ENCODE results near the gene HES5. TPM values are rescaled to one million over a fixed set of nuclear protein-coding genes. Genes with fewer than 3 reads are reported as not detected.

HES5 gene
- total RNA-seq, 1 donor from 2014 or later: 1.5 TPM

- DNase-seq (no peak), ATAC-seq (no peak)
- no peak for TF ChIP-seq CTCF (IDR thresholded peaks at IDR 0.05)
- Histone ChIP-seq H3K4me1 (peaks cover 11% of the 10 kb centered on the region), H3K4me3 (no peak overlapping the region), H3K36me3 (peaks cover 70% of the 10 kb centered on the region), H3K27ac (no peak overlapping the region), H3K27me3 (no peaks in the 10 kb centered on the region), H3K9me3 (no peaks in the 10 kb centered on the region)
- intact Hi-C loops (cut with DNase I): no loop called here
Measured at GRCh38 chr1:2519029-2519685, 10.9 kb downstream of the HES5 start.

- peaks cover 4% of the 10 kb centered on the region for H3K4me1 ChIP-seq
- intact Hi-C loops (cut with DNase I): no loop called here
- TF ChIP-seq CTCF (IDR thresholded peaks at IDR 0.05): no peak
- no peaks in the 10 kb centered on the region for H3K9me3 ChIP-seq
- H3K36me3 ChIP-seq: peaks cover 76% of the 10 kb centered on the region
- ATAC-seq (no peak), DNase-seq (no peak)
- H3K4me3 ChIP-seq: no peak overlapping the region
- no peaks in the 10 kb centered on the region for H3K27me3 ChIP-seq
- H3K27ac ChIP-seq: no peak overlapping the region
Measured at GRCh38 chr1:2518528-2518927, 11.5 kb downstream of the HES5 start.

GRCh38 chr1:2517966-2518365, 12.1 kb downstream of the HES5 start:
- no peak for TF ChIP-seq CTCF (IDR thresholded peaks at IDR 0.05)
- no peak for DNase-seq

GRCh38 chr1:2516946-2517345, 13.1 kb downstream of the HES5 start:
- ATAC-seq (no peak), DNase-seq (no peak)
- Histone ChIP-seq H3K4me3 (no peak overlapping the region), H3K27ac (no peak overlapping the region), H3K9me3 (no peaks in the 10 kb centered on the region), H3K36me3 (peaks cover 92% of the 10 kb centered on the region), H3K4me1 (no peaks in the 10 kb centered on the region), H3K27me3 (no peaks in the 10 kb centered on the region)
- no peak for TF ChIP-seq CTCF (IDR thresholded peaks at IDR 0.05)
- intact Hi-C loops (cut with DNase I): no loop called here

More at GRCh38 chr1:2517966-2518365, 12.1 kb downstream of the HES5 start:
- H3K27me3 ChIP-seq: no peaks in the 10 kb centered on the region
- no peaks in the 10 kb centered on the region for H3K4me1 ChIP-seq
- no peaks in the 10 kb centered on the region for H3K9me3 ChIP-seq
- no peak overlapping the region for H3K27ac ChIP-seq
- no peak for ATAC-seq
- intact Hi-C loops (cut with DNase I): no loop called here
- H3K36me3 ChIP-seq: peaks cover 82% of the 10 kb centered on the region
- no peak overlapping the region for H3K4me3 ChIP-seq

GRCh38 chr1:2516124-2516523, 13.9 kb downstream of the HES5 start:
- H3K9me3 ChIP-seq: no peaks in the 10 kb centered on the region
- no peaks in the 10 kb centered on the region for H3K27me3 ChIP-seq
- DNase-seq: no peak
- no peak overlapping the region for H3K4me3 ChIP-seq
- ATAC-seq: no peak
- no peak overlapping the region for H3K27ac ChIP-seq
- intact Hi-C loops (cut with DNase I): no loop called here
- no peaks in the 10 kb centered on the region for H3K4me1 ChIP-seq
- peaks cover 95% of the 10 kb centered on the region for H3K36me3 ChIP-seq
- no peak for TF ChIP-seq CTCF (IDR thresholded peaks at IDR 0.05)

GRCh38 chr1:2515763-2516080, 14.3 kb downstream of the HES5 start:
- Histone ChIP-seq H3K4me3 (no peak overlapping the region), H3K27me3 (no peaks in the 10 kb centered on the region), H3K36me3 (peaks cover 95% of the 10 kb centered on the region), H3K27ac (no peak overlapping the region), H3K4me1 (no peaks in the 10 kb centered on the region), H3K9me3 (no peaks in the 10 kb centered on the region)
- intact Hi-C loops (cut with DNase I): no loop called here
- DNase-seq (no peak), ATAC-seq (no peak)
- no peak for TF ChIP-seq CTCF (IDR thresholded peaks at IDR 0.05)
